ENCODE measurements around the gene CNOT9. TPM values are rescaled to one million over a fixed set of nuclear protein-coding genes. Genes with fewer than 3 reads are reported as not detected.

CNOT9 gene
- total and polyA plus RNA-seq, 2 of the 13 experiments (the other 11 are each of a cell fraction or from before 2014, with no cell fraction given), result 82.6 to 92.4 TPM

- TF ChIP-seq ZNF407 (CRISPR knock-in tag; IDR thresholded peaks at IDR 0.05; ENCODE audit: not compliant biosample characterization), result peak; percentile 90
- no peak; the same call in 1 of the 2 replicates for TF ChIP-seq ZNF850 (CRISPR knock-in tag; conservative IDR thresholded peaks at IDR 0.05)
- peak; percentile 74 for TF ChIP-seq SAP130 (CRISPR knock-in tag; IDR thresholded peaks at IDR 0.05; ENCODE audit: low read depth)
- TF ChIP-seq NCOR1 (IDR thresholded peaks at IDR 0.05; ENCODE audit: borderline replicate concordance, low read length), result peak; percentile 92
- TF ChIP-seq, protein P1, sequence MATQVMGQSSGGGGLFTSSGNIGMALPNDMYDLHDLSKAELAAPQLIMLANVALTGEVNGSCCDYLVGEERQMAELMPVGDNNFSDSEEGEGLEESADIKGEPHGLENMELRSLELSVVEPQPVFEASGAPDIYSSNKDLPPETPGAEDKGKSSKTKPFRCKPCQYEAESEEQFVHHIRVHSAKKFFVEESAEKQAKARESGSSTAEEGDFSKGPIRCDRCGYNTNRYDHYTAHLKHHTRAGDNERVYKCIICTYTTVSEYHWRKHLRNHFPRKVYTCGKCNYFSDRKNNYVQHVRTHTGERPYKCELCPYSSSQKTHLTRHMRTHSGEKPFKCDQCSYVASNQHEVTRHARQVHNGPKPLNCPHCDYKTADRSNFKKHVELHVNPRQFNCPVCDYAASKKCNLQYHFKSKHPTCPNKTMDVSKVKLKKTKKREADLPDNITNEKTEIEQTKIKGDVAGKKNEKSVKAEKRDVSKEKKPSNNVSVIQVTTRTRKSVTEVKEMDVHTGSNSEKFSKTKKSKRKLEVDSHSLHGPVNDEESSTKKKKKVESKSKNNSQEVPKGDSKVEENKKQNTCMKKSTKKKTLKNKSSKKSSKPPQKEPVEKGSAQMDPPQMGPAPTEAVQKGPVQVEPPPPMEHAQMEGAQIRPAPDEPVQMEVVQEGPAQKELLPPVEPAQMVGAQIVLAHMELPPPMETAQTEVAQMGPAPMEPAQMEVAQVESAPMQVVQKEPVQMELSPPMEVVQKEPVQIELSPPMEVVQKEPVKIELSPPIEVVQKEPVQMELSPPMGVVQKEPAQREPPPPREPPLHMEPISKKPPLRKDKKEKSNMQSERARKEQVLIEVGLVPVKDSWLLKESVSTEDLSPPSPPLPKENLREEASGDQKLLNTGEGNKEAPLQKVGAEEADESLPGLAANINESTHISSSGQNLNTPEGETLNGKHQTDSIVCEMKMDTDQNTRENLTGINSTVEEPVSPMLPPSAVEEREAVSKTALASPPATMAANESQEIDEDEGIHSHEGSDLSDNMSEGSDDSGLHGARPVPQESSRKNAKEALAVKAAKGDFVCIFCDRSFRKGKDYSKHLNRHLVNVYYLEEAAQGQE (IDR thresholded peaks at IDR 0.05; ENCODE audit: borderline replicate concordance in 1 of 2, low read depth in 1 of 2, low read length in 2 of 2), result peak in 1 of 2 experiments; percentile 70; a peak in 1 of 4 replicates
- TF ChIP-seq ZNF235 (CRISPR knock-in tag; IDR thresholded peaks at IDR 0.05; ENCODE audit: borderline replicate concordance), result peak; percentile 94
- TF ChIP-seq STAT6 (CRISPR knock-in tag; IDR thresholded peaks at IDR 0.05; ENCODE audit: borderline replicate concordance), result peak; percentile 90; the same call in 1 of the 2 replicates
- TF ChIP-seq PCBP2 (optimal IDR thresholded peaks at IDR 0.05; ENCODE audit: low read depth, low read length, poor library complexity, severe bottlenecking), result no peak
- TF ChIP-seq BCLAF1 (IDR thresholded peaks at IDR 0.05), result no peak
Measured at GRCh38 chr2:218568190-218569037, at the start of gene CNOT9, which contains the start of gene USP37 (continued).

All from HepG2 (cell line).